ENCODE measurements around the gene CBX8.

CBX8 gene

DNA sequence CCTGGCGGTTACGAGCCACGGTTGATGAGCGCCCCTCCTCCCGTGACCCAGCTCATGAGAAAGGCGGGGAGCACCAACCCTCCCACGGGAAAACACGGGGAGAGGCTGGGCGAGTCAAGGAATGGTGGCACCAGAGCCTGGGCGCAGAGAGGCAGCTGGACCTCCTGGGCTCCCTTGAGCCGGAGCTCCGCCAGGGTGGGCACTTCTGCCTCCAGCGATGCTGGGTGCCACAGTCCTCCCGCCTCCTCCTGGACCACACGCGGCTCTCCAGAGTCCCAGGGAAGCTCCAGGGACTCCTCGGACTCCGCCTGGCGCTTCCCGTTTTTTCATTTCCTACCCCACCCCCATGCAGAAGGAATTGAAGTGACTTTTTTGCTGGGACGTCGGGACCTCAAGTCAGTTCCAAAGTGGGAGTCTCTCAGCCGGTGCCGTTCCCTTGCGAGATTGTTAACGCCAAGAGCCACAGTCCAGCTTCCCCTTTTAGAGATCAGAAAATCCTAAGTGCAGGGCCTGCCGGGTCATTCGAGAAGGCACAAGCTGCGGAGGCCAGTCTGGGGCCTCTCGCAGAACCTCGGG, 6.6 kb upstream of the CBX8 start:
- no peak for DNase-seq

- DNase-seq = peak; percentile 33
Measured at GRCh38 chr17:79802736-79803420, 6.0 kb upstream of the CBX8 start.

DNA sequence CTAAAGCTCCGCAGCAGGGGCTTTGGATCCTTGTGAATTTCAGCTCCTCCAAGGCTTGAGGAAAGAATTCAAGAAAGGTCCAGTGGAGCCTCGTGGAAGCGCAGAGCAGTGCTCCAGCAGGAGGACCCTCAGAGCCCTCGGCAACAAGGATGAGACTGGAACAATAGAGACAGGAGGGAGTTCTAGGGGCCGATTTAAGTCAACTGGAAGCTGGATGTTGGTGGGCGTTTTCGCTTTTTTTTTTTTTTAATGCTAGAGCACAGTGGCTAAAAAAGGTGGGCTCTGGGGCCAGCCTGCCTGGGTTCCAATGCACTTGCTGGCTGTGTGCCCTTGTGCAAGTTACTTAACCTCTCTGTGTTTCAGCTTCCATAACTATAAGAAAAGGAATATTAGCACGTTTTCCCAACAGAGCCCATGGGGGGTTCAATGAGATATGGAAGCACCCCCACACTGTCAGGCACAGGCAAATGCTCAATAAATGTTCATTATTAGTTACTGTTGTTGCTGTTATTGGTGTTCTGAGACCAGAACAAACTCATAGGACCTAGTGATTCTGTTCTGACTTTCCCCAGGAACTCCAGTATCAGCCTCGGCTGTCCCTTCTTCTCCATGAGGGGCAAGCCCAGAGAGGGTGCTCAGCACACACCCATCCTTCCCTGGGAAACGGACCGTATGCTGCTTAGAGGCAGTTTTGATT, 5.3 kb upstream of the CBX8 start:
- DNase-seq = no peak

DNA sequence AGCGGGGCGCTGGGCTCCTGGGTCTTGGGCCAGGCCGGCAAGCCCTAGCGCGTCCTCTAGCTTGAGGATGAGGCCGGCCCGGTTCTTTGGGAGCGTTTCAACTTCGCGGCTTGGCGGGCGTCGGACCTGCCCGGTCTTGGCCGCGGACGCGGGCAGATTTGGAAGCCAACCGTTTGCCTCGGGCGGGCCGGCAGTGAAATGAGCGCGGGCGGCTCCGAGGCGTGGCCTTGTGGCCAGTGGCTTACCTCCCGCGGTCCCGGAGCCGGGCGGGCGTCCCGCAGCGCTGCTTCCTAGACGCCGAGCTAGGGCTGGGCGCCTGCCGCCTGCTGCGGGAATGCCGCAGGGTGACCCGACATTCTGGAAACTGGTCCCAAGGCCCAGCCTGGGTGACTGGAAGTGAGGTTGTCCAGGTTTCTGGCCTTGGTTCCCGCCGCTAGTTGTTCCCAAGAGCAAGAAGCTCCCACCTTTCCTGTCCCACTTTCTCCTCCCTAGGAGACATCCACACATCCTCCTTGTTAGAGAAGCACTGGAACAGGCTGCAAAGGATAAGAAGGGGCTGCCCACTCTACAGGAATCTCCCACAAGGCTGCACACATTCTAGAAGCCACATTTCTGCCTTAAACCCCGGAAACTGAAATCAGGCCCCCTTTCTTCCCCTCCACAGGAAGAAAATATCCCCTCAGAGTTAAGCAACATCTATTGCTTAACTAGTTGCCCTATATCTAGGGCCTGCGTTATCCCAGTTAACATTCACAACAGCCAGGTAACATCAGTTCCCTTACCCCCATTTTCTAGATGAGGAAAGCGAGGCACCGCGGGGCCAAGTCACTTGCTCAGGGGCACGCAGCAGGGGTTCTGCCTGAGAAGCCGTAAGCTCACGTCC, 4.5 kb upstream of the CBX8 start:
- DNase-seq = no peak

DNA sequence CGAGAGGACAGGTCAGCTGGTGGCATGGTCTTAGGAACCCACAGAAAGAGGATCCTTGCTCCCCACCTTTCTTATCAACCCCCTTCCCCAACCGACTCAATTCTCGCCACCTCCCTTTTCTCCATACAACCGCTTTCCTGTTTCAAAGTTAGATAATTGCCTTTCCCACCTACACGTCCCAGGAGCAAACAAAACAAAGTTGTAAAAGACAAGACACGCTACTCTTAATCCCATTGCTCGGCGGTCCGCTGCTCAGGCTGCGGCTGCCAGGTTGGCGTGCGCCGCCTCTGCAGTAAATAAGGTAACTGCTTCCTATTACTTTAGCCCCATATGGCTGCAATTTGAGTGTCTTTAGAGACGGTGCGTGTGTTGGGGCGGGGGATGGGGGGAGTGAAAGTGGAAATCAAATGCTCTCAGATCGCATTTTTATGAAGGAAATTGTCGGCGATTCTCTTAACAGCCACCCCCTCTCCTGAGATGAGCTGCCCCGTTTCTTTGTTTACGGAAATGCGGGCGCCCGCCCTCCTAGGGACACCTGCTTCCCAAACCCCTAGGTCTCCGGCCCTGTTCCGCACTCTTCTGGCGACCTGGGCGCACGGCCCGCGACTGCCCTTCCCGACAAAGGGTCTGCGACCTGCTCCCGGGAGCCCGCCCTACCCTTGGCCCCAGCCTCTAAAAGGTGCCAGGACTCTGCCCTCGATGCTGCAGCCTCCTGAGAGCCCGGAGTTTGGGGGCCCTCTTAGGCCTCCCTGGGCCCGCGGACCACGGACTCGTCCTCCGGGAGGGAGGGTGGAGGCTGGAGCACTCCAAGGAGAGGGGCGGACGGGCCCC, 3.7 kb upstream of the CBX8 start:
- DNase-seq = peak; percentile 33

- DNase-seq = no peak
Measured at GRCh38 chr17:79799538-79800324, 2.9 kb upstream of the CBX8 start.

DNA sequence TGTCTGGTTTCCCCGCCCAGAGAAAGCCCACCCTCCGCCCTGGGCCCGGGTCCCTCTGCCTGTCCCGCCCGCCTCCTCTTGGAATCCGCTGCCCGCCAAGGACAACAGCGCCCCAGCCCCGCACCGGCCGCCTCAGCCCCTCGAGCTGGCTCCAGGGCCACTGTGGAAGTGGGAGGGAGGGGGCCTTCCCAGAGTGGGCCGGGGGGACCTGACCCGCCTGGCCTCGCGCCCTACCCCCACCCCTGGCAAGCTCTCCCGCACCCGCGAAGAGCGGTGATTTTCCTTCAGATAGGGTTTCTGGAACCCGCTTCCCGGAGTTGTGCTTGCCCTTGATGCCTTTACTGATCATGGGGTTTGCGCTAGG, 2.3 kb upstream of the CBX8 start:
- no peak for DNase-seq

DNA sequence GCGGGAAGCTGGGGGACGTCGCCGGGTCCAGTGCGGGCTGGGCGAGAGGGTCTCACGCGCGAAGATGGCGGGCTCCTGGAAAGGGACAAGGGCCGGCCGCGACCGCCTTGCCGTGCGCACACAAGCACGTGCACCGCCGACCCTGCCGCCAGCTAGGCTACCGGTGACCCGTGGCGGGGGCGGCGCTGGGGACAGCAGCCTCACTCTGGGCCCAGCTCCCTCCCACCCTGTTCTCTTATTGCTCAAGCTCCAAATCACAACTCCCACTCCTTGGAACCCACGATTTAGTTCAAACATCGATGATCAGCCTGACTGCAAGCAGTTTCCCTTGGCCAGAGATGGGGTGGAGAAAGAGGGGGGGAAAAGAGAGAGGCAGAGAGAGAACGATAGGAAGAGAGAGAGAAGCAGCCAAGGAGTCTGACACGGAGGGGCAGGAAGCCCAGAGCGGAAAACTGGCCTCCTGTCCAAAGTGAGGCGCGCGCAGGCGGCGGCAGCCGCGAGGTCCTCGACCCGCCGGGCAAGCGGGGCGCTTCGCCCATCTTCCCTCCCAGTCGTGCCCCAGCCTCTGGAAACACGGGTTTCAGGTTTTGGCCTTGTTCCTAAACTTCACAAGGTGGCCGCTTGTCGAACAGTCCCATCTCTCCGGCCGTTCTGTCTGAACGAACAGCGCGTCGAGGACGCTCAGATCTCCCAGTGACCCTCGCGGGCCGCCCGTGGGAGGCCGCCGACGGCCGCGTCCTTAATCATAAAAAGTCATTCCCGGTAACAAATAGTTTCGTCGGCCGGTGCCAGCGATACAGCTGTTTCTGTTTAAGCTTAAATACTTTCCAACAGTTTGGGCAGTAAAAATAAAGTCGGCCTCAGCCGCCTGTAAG, 1.7 kb upstream of the CBX8 start:
- DNase-seq = no peak

DNA sequence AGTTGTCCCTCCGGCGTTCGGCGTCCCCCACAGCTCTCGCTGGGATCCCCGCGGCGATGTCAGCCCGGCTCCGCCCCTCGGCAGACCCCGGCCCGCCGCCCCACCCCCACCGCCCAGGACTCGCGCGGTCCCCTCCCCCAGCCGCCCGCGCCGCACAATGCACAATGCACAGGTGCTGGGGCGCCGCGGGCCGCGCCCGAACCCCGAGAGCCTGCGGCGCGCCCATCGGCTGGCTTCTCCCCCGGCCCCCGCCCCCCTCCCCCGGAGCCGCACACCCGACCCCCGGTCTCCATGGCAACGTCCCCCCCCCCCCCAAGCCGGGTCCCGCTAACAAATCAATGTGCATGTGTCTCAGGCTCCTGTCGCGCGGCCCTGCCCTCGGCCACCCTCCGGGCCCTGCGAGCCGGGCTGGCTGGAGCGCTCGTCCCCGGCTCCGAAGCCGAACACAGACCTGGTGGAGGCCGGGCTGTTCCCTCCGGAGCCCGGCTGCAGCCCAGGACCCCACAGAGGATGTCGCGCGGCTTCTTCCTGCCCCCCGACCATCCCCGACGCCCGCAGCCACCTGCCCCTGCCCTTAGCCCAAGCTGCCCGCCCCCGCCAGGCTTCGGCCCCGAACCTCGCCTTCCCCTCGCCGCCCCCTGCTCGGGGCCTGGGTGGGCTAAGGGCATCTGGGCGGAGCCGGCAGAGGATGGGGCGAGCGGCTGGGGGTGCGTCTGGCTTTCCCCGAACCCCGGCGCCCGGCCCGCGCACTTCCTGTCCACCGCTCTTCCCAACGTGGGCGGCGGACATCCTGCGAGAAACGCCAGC, 818 bp upstream of the CBX8 start:
- no peak for DNase-seq

DNA sequence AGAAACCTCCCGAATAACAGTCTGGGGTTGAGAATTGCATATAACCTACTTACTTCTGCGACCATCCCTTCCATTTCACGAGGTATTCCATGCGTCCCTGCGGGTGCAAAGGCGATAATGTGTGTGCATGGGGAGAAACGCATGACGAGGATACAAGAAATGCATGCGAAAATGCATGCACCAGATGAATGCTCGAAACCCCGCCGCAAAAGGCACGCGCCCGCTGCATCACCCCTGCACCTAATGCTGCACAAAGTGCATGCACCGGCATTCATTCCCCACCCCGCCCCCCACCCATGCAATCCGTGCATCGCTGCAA, 474 bp downstream of the CBX8 start:
- DNase-seq = no peak

DNA sequence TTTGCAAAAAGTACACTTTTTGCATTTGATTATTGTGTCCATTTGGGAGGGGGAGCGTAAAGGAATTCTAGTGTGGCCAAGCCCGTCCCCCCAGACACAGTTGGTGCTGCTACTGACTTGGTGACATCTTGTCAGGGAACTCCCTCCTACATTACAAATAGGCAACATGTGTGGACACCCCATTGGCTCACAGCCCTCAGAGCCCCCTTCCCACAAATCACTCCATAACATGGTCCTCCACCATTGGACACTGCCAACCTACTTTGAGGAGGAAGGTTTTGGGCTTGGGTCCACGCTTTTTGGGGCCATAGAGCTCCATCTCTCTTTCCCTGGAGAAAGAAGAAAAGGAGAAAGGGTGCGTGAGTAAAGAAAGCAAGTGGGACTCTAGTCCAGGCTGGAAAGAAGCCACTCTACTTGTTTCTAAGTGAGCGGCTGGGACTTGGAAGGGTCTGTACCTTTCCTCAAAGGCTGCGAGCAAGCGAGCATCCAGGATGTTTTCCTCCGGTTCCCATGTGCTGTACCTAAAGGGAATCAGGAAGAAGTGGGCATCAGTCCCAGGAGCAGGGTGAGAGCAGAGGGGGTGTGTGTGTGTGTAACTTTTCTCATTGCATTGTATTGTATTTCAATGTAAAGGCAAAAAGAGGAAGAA, 958 bp downstream of the CBX8 start:
- no peak for DNase-seq

- DNase-seq = no peak
Measured at GRCh38 chr17:79794659-79795511, 2.0 kb downstream of the CBX8 start.

DNA sequence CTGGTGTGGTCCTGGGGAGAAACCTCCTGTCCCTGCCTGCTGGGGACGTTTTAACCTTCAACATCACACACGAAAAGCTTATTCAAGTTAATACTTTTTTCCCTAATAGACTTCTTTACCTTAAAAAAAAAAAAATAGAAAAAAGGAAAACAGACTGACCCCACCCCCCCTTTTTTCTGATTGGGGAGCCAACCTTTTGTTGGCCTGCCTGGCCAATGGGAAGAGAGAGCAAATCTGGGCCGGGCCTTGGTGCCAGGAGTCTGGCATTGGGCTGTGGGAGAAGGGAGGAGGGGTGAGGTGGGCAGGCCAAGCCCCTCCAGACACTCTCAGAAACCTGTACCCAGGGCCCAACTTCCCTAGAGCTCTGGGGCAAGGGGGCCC, 3.0 kb downstream of the CBX8 start:
- no peak for DNase-seq

DNA sequence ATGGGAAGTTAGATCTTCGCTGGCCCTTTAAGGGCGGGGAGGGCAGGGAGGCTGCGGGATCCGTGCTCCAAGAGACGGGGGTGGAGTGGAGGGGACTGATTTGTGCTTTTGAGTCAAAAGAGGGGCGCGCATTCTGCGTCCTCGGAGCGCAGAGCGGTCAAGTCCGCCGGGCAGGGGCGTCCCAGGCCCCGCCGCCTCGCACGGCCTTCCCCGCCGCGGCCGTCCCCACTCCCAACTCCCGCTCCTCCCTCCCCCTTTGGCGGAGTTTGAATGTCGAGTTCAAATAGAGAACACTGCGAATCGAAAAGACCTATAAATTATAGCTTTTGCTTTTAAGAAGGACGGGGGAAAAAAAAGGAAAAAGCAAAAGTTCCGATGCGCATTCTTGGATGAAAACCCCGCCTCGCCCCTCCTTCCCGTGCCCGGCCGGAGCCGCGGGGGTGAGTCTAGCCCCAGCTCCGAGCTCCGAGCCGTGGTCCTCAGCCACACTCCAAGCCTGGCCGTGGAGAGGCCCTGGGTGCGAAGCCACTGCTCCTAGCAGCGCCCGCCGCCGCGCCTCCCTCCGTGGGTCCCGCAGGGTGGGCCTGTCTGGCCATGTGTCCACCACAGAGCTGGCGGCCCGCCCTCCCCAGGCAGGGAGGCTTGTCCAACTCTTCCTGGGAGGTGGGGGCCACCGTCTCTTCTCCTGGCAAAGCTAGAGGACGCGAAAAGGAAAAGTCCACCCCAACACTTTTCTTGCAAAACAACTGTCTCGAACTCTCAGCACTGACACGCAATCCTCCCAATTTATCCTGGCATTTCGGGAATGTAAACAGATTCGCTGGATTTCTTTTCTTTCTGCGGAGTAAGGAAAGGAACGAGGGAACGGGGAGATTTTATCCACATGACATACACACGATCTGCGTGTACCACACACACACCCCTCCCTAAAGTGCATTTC, 3.6 kb downstream of the CBX8 start:
- no peak for DNase-seq

- DNase-seq = no peak
Measured at GRCh38 chr17:79792341-79792871, 4.5 kb downstream of the CBX8 start.

DNA sequence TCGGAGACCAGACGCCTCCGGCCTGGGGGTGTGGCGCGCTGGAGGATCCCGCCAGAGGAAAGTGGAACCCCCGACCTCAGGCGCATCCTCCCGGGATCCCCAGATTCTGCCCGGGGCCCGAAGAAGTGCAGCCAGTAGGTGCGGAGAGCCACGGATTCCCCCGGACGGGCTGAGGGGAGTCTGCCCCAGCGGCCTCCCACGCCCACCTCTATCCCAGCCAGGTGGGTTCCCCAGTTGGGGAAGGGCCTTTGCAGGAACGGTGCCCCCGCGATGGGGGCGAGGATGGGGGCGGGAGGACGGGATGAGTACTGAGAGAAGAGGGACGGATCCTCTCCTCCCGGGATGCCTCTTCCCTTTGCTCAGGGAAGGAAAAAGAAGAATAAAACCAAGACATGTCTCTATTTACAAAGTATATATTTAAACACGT, 5.1 kb downstream of the CBX8 start:
- no peak for DNase-seq
